Activated CD4-positive, CD25-positive, alpha-beta regulatory T cell treated with anti-CD3 and anti-CD28 coated beads, Interleukin-2, amount 50 U/mL, for 72 hours (primary cell): ENCODE data around the gene HPCAL1.
"Not testable (repeated sequence)": the region's sequence is repeated elsewhere in the genome, so short reads cannot be mapped to it uniquely, and the experiment has no call there.

Source experiments
- DNase-seq: peaks from one replicate; pipeline ENCODE4 v3.0.0; 2021

Gene HPCAL1

DNA sequence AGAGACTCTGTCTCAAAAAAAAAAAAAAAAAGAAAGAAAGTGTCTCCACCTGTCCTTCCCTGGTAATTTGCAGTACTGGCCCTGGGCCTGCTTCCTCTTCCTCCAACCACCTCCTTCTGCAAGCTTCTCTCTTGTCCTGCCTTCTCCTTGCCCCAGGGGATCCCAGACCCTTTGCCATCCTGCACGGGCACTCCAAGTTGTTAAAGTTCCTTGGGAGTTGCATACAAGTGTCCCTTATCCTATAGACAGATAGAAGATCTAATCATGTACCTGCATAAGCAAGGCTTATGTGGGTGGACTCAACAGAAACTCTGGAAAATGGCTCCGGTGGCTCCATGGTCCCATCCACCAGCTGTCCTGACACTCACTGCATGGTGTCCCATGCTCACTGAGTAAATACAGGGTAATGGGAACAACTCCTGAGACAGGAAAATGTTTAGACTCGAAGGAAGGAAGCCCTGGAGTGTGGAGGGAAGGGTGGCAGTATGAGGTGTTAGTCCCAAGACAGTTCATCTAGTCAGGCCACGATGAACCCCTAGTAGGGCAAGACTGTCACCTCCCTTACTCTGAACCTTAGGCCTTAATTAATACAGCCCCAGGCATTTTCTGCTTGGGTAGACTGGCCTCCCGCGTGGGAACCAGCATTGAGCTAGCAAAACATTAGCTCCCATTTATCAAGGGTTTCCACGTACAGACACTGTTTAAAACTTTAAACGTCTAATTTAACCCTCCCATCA lies 128.3 kb downstream of the HPCAL1 start:
- DNase-seq = no peak

DNA sequence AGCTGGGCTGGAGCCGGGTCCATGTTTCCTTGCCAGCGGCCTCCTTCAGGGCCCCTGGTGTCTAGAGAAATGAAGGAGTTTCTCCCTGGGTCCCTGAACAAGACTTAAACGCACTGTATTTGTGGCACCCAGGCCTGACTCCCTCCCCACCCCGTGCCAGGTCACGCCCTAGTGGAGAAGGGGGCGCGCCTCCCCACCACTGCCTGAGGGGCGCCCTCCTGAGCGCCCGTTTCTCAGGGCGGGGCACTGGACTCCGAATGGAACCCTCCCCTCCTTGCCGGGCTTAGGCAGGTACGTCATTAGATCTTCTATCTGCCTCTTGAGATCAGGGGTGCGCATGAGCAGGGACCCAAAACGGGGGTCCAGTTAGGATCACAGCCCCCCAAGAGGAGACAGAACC lies 129.1 kb downstream of the HPCAL1 start:
- no peak for DNase-seq

DNA sequence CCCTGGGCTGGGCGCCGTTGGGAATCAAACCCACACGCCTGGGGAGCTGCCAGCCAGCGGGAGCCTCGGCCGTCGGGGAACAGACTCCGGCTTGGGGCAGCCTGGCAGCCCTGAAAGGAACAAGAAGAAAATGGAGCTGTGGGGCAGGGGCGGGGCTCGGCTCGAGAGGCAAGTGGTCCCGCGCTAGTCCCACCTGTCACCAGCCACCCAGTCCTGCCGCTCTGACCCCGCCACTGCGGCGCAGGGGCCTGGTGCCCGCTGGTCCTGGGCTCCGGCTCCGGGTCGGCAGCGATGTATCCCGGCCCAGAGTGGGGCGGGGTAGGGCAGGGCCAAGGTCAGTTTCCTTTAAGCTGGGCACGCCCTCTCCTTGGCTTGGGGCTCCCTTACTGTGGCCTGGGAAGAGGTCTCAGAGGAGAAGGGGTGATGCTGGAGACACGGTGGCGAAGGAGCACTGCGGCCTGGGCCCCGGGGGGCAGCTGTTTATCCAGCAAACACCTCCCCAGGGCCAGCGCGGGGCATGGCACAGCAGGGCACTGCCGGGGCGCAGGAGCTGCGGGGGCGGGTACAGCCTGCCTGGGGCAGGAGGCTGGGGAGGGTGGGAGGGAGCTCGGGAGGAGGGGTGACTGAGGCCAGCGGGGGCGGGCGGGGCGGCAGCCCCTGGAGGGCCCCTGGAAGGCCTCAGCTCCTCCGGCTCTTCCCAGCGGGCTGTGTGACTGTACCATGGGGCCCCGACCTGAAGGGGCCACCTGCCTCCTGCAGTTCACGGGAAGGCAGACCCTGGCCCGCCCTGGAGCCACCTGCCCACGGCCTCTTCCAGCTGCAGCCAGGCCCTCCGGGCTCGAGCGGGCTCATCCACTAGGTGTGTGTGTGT lies 129.8 kb downstream of the HPCAL1 start:
- DNase-seq = no peak

DNA sequence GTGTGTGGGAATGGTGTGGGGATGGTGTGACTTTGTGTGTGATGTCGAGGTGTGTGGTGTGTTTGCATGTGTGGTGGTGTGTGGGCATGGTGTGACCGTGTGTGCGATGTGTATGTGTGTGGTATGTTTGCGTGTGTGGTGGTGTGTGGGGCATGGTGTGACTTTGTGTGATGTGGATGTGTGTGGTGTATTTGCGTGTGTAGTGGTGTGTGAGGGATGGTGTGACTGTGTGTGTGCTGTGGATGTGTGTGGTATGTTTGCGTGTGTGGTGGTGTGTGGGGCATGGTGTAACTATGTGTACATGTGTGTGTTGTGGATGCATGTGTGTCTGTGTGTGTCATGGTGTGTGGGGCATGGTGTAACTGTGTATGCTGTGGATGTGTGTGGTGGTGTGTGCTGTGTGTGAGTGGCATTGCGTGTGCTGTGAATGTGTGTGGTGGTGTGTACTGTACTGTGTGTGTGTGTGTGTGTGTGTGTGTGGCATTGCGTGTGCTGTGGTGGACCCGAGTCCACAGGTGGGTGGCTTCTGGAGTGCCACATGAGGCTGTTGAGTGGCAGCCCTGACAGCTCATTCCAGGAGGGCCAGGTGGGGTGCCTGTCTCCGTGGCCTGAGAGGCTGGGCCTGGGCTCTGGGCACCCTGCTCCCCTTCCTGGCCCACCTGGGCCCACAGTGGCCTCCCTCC lies 130.7 kb downstream of the HPCAL1 start:
- DNase-seq = no peak

DNA sequence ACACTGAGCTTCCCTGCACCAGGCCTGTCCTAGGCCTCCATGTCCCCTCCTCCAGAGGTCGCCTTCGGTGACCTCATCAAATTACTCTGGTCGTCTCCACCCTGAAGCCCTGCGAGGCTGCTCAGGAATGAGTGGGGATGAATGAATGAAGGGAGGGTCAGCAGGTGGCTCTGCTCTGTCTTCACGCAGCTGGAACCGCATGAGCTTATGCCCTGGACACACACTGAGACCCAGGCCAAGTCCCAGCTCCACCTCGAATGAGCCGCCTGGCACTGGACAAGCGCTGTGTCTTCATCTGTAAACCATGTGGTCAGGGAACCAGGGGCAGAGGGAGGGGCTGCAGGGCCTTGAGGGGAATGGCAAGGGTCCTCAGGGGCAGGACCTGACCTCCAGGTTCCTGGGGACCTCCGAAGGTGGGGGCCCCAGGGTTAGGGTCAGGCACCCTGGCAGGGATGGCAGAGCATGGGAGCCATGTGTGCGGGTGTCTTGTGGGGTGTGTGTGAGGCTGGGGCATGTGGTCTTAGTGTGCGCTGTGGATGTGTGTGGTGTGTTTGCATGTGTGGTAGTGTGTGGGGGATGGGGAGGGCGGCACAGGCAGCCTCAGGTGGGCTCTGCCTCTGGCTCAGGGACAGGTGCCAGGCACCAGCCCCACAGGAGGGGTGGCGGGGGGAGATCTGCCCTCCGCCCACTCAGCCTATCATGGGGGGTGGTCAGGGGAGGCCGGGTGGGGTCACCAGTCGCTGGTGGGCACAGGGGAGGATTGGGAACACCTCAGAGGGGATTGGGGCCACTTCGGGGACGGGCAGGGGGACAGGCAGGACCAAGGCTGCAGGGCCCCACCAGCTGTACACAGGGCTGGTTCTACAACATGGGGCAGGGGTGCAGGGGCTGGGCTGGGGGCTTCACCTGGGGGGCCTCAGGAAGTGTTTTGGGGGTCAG lies 131.5 kb downstream of the HPCAL1 start:
- no peak for DNase-seq

DNA sequence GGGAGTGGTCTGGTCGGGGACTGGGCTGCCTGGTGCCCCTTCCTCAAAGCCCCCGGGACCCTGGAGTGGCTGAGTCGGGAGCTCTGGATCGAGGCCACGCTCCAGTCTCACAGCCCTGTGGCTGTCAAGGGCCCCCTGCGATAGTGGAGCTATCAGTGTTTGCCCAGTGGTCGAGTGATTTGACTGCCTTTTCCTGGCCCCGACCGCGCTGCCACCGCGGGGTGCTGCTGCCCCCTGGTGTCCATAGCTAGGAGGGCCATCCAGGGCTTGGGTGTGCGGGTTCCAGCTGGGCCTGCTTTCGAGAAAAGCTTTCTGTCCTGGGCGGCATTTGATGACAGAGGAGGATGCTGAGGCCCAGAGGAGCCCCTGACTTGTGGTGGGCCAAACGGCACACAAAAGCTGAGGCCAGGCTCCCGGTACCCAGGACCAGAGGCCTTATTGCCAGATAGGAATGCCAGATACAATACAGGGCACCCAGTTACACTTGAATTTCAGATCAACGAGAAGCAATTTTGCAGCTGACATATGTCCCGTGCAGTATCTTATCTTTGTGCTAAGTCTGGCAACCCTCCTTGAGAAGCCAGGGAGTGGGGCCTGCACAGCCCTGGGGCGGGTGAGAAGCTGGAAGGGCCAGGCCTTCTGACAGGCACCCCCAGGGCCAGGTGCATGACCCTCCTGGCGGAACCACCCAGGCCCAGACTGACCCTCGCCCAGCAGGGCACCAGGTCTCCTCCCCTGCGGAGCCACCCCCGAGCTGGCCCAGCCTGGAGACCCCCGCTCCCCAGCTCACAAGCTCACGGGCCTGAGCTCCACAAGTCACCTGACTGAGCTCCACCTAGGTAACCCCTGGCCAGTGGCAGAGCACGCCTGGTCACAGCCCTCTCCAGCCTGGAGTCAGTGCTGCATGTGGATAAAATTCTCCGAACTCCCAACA lies 132.4 kb downstream of the HPCAL1 start:
- DNase-seq = peak; percentile 82

DNA sequence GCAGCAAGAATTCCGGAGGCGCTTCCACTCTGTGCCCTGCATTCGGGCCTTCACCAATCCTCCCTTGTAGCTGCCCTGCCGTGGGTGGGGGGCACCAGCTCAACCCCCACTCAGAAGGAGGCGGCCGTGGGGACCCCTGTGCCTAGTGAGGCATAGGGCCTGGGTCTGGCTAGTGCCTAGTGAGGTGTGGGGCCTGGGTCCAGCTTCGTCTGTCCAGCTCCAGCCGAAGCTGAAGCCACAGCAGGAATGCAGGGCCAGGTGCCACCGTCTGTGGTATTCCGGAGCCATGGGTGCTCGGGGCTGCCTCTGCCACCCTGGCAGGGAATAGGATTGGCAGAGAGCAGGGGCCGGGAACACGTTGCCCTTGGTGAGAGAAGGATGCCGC lies 133.1 kb downstream of the HPCAL1 start:
- no peak for DNase-seq

DNA sequence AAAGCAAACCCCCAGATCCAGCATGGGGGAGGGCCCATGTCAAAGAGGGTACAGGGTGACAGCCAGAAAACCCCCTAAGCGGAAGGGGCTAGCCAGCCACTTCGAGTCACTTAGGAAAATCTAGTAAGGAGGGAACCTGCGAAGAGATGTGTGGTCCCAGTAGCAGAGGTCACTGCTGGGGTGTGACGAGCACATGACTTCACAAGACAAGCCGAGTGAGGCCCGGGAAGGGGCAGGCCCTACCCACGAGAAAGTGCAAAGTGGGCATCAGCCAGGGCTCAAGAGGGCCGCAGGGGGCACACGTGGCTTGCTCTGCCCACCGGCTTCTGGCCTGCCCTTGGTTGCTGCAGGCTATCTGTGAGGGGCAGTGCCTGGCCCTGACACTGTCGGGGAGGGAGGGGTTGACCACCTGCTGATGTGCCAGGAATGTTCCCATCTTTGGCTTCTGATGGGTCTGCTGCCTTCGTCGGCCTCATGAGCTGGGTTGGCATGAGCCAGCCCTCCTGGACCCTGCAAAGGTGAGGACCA lies 133.9 kb downstream of the HPCAL1 start:
- no peak for DNase-seq

DNA sequence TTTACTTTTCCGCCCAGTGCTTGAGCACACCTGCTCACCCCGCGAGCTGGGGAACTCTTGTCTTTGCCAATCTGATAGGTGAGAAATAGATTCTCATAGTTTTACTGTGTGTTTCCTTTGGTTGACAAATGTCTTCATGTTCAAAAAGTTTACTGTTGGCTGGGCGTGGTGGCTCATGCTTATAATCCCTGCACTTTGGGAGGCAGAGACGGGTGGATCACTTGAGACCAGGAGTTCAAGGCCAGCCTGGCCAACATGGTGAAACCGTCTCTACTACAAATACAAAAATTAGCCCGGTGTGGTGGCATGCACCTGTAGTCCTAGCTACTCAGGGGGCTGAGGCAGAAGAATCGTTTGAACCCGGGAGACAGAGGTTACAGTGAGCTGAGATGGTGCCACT lies 135.1 kb downstream of the HPCAL1 start:
- DNase-seq = no peak

DNA sequence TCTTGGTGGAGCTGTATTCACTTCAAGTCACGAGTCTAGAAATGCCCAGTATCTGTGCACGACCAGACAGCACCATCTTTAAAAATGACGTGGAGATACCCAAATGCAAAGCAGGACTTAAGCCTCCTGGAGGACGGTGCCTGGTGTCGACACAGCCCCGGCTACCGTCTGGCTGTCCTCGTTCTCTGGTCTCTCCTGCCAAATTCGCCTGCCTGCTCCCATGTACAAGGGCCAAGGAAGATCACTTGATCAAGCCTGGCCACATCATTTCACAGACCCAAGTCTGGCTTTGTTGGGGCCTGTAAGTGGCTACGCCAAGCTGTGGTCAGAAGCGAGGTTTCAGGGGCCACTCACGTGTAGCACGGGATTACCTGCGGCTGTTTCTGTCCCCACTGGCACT lies 136.0 kb downstream of the HPCAL1 start:
- no peak for DNase-seq

DNA sequence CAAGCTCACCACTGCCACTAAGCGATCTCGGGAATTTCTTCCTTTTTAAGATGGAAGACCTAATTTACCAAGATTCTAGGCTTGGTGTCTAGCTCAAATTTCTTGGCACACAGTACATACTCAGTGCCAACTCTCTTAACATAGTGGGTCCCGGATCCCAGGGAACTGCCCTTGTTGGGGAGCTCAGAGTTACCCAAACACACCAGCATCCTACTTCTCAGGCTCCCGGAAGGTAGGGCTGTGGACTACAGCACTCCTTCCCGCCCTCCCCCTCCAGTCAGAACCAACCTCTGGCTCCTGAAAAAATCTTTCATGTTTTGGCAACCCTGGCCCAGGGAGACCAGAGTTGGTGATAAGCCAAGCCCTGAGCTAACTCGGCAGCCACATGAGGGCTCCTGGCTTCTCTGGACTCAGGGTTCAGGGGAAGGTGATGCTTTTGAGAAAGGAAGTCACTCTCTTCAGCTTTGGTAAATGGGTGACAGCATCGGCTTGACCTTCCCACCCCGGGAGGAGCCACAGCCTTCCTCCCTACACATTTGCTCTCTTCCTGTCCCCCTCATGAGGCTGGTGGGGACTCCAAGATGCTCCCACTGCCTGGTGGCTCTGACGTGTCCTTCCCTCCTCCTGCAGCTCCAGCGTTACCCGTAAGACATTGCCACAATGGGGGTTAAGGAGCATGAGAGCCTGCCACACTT lies 136.6 kb downstream of the HPCAL1 start:
- no peak for DNase-seq

DNA sequence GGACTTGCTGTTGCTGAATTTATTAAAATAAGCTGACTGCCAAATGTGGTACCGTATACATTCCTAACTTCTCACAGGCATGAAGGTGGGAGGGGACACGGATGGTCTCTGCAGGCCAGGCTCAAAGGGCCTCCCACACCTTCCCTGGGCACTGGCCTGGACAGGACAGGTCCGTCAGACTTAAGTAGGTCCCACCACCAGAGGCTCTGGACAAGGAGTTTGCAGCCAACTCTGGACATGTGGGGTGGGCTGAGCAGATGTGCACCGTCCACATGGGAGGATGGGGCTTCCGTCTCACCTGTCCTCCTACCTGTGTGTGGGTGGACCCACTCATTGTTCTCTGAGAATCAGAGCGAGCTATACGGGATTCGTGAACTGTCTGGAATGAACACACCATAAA lies 137.3 kb downstream of the HPCAL1 start:
- no peak for DNase-seq

DNA sequence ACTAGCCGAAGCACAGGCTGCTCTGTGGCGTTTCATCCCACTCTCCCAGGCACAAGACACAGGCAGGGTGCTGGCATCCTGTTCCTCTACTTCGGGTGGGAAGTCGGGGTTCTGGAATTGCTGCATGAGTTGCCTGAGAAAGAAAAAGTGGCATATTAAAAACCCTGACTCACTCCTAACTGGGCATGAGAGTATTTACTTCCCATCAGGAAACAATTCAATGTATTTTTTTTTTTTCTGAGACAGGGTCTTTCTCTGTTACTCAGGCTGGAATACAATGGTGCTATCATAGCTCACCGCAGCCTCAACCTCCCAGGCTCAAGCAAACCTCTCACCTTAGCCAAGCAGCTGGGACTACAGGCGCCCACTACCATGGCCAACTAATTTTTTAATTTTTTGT lies 138.0 kb downstream of the HPCAL1 start:
- no peak for DNase-seq

DNA sequence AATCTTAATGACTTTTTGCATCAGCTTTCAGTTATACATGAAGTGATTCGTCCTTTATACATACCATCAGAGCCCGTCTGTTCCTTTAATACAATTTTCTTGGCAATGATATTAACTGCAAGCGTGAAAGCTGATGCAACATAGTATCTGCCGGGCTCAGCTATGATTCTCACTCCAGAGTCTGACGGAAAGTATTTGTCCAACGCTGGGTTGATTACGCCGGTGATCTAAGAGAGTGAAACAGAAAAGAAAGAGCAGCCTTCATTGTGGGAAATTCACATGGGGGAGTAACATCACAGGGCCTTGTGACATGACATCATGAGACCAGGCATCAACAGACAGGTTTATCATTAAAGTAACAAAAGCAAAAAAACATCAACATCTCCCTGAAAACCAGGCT lies 139.2 kb downstream of the HPCAL1 start:
- DNase-seq = no peak

DNA sequence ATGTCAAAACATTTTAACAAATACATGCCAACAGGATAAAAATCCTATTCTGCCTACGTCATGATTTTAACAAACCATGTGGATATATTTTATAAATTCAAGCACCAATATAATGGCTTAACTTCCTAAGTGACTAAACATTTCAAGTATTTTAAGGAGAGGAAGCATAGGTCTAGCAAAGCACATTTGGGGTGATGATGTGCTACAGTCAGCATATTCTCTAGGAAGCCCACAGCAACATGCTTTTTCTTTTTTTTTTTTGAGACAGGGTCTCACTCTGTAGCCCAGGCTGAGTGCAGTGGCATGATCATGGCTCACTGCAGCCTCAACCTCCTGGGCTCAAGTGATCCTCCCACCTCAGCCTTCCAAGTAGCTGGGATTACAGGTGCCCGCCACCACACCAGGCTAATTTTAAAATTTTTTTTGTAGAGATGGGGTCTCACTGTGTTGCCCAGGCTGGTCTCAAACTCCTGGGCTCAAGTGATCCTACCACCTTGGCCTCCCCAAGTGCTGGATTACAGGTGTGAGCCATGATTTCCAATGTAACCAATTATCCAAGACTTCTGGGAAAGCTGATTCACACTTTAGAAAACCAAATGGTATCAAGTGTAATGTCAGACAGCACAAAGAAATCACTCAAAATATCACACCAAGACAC lies 139.9 kb downstream of the HPCAL1 start:
- DNase-seq = not testable (repeated sequence)

DNA sequence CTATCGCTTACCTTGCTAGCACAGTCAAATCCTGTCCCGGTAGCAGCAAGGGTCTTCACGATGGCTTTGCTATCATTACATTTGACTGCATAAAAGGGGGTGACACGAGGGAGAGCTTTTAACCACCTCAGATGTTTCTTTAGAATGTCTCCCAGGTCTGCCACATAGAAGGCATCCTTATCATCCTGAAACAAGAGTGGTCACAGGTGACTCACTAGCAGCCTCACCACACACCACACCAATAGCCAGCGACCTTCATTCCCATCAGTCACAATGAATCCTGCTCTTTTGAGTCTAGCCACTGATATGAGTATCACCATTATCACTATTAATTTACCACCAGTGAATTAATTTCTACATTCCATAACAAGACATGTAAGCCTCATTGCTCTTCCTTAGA lies 141.8 kb downstream of the HPCAL1 start:
- DNase-seq = no peak

DNA sequence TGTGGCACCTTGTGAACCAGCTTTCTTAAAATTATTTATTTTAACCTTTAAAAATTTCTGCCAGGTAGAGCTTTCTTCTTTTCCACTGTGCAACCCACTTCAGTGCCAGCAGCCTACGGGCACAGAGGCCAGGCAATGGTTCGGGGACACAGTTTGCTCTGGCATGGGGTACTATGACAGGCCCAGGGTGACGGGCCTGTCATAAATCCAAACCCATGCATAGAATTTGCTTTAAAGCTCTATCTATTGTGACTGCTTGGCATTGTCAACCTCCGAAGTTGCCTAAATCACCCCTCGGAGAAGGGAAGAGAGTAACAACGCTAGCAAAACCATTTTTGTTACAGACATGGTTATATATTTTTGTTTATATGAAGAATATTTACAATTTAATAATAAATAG lies 143.9 kb downstream of the HPCAL1 start:
- DNase-seq = no peak

DNA sequence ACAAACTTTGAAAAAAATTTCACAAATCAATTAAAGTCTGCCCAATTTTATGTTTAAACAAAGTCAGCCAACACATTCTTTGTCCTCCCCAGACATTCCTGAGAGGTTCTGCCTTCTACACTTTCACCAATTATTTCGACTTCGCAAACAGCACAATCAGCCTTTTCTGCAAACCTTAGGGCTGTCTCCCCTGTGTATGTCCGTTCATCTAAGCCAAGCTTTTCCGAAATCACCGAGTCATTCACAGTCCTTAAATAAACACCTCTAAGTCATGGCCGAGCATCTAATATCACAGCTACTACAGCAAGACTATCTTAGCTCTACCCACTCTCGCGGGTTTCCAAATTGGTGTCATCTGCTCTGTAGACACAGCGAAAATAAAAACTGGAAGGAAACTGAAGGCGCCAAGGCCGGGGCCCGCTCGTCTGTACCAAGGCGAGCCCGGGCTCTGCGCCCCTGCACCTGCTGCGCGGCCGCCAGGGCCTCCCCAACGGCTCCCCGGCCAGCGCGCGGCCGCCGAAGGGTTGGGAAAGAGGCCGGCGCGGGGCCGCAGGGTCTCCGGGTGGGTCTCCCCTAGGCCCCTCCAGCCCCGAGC lies 144.7 kb downstream of the HPCAL1 start:
- no peak for DNase-seq

DNA sequence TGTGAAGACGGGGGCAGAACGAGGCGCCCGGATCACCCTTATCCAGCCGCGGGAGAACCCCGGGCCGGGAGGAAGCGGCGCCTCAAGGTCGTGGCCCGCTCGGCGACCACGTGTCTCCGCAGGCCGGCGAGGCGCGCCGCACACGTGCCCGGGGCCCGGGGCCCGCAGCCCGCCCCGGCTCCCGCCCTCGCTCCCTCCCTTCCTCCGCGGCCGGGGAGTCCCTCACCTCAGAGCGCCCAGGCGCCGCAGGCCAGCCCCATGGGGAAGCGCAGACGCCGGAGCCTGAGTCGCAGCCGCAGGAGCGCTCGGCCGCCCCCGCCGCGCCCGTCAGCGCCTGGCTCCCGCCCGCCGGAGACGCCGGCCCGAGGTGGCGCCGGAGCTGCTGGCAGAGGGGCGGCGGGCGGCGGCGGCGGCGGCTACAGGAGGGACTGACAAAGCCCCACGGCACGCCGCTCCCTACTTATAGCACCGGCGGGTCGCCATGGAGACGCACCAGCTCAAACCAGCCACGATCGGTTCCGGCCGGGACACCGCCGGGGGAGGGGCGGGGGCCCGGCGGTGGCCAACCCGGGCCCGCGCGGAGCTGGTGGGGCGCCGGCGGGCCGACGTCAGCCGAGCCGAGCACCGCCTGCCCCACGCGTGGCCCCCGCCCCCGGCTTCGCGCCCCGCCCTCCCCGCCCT lies 145.3 kb downstream of the HPCAL1 start, which contains the start of gene ODC1:
Gene ODC1, minus strand, starts transcription at position 433 of the 681 bp plus-strand sequence. CDS start 3,295 bp downstream, outside the sequence.
- peak; percentile 91 for DNase-seq
